Endothelial cell of umbilical vein (primary cell): Measurements from ENCODE around the gene LONP1. TPM values are rescaled to one million over a fixed set of nuclear protein-coding genes. Genes with fewer than 3 reads are reported as not detected.

Experiments
- polyA plus RNA-seq, 4 experiments: library from polyadenylated mRNA; depleted of rRNA in 3 of 4; stranded (reverse) in 3 of 4; unstranded in 1 of 4; fragments of >200 nt; gene quantifications; 2 replicates each; pipeline versions ENCODE4 v1.2.1 to v1.2.3, GENCODE V29; 2011 to 2012; ENCODE audit warnings: missing spikeins in 1 of 4
- total RNA-seq: library from RNA; stranded (reverse); gene quantifications from 2 replicates; pipeline ENCODE4 v1.2.3, GENCODE V29; 2021

Gene LONP1
- total and polyA plus RNA-seq, 2 donors (not counting 3 experiments of a cell fraction or from before 2014, with no cell fraction given) = 70.0 to 95.7 TPM

Other genes with a start within 250 kb of the LONP1 start
- gene TINCR, start 152.2 kb downstream of the LONP1 start, total RNA-seq = not detected in 2 replicates
- gene TINCR, start 152.2 kb downstream of the LONP1 start, polyA plus RNA-seq = 0.01 TPM in 1 of 2 replicates, not detected in the other
- gene SAFB2, start 97.4 kb downstream of the LONP1 start, total RNA-seq = 83.7 and 85.9 TPM in 2 replicates
- gene SAFB2, start 97.4 kb downstream of the LONP1 start, polyA plus RNA-seq = 24.6 and 31.5 TPM in 2 replicates
- 96.8 and 109 TPM in 2 replicates for gene SAFB, start 97.1 kb downstream of the LONP1 start, total RNA-seq
- gene SAFB, start 97.1 kb downstream of the LONP1 start, polyA plus RNA-seq = 33.1 and 44.7 TPM in 2 replicates
- gene MICOS13, start 39.6 kb downstream of the LONP1 start, total RNA-seq = 53.0 and 55.3 TPM in 2 replicates
- gene MICOS13, start 39.6 kb downstream of the LONP1 start, polyA plus RNA-seq = 86.1 and 115 TPM in 2 replicates
- gene HSD11B1L, start 39.1 kb downstream of the LONP1 start, total RNA-seq = 4.4 and 5.0 TPM in 2 replicates
- gene HSD11B1L, start 39.1 kb downstream of the LONP1 start, polyA plus RNA-seq = 9.1 and 10.2 TPM in 2 replicates
- 944 and 1,033 TPM in 2 replicates for gene RPL36, start 29.9 kb downstream of the LONP1 start, total RNA-seq
- 835 and 1,084 TPM in 2 replicates for gene RPL36, start 29.9 kb downstream of the LONP1 start, polyA plus RNA-seq
- not detected in 2 replicates for gene CATSPERD, start 491 bp upstream of the LONP1 start, total RNA-seq
- not detected in 2 replicates for gene CATSPERD, start 491 bp upstream of the LONP1 start, polyA plus RNA-seq
- 3.4 and 3.6 TPM in 2 replicates for gene PRR22, start 64.6 kb upstream of the LONP1 start, total RNA-seq
- gene PRR22, start 64.6 kb upstream of the LONP1 start, polyA plus RNA-seq = 1.4 and 2.0 TPM in 2 replicates
- gene DUS3L, start 71.0 kb upstream of the LONP1 start, total RNA-seq = 38.9 and 40.8 TPM in 2 replicates
- 25.8 and 29.7 TPM in 2 replicates for gene DUS3L, start 71.0 kb upstream of the LONP1 start, polyA plus RNA-seq
- gene NRTN, start 84.9 kb upstream of the LONP1 start, total RNA-seq = 0.30 TPM in 1 of 2 replicates, not detected in the other
- gene NRTN, start 84.9 kb upstream of the LONP1 start, polyA plus RNA-seq = 0.41 TPM in 2 replicates
- not detected in 2 replicates for gene FUT6, start 119.6 kb upstream of the LONP1 start, total RNA-seq
- gene FUT6, start 119.6 kb upstream of the LONP1 start, polyA plus RNA-seq = not detected in 2 replicates
- gene FUT3, start 131.3 kb upstream of the LONP1 start, total RNA-seq = not detected in 2 replicates
- gene FUT3, start 131.3 kb upstream of the LONP1 start, polyA plus RNA-seq = not detected in 2 replicates
- not detected in 2 replicates for gene FUT5, start 150.4 kb upstream of the LONP1 start, total RNA-seq
- gene FUT5, start 150.4 kb upstream of the LONP1 start, polyA plus RNA-seq = not detected in 2 replicates
- gene NDUFA11, start 183.6 kb upstream of the LONP1 start, total RNA-seq = 281 and 283 TPM in 2 replicates
- gene NDUFA11, start 183.6 kb upstream of the LONP1 start, polyA plus RNA-seq = 876 and 1,690 TPM in 2 replicates
- gene VMAC, start 184.7 kb upstream of the LONP1 start, total RNA-seq = 4.4 and 4.7 TPM in 2 replicates
- gene VMAC, start 184.7 kb upstream of the LONP1 start, polyA plus RNA-seq = 6.9 and 8.9 TPM in 2 replicates
- gene CAPS, start 194.1 kb upstream of the LONP1 start, total RNA-seq = 6.1 and 6.9 TPM in 2 replicates
- 8.9 and 11.3 TPM in 2 replicates for gene CAPS, start 194.1 kb upstream of the LONP1 start, polyA plus RNA-seq